Limb (tissue), 2 donors: ENCODE results near the gene ZNF99.
"Not testable (repeated sequence)": the region's sequence is repeated elsewhere in the genome, so short reads cannot be mapped to it uniquely, and the experiment has no call there.

Experiments used
- DNase-seq, 2 donors: peaks; one replicate each; pipeline ENCODE4 v3.0.0-alpha.2; 2016; ENCODE audit errors: extremely low spot score in 2 of 2

Gene ZNF99

GRCh38 chr19:22783651-22784410 is at the start of gene ZNF99:
Gene ZNF99, minus strand, starts transcription at chr19:22784151. Its CDS starts 135 bp downstream, at chr19:22784016.
- DNase-seq, result peak; percentile 42 to 56

GRCh38 chr19:22832031-22832762 is 48.2 kb upstream of the ZNF99 start, which contains the start of gene ZNF723:
Gene ZNF723, plus strand, starts transcription at chr19:22832291. Its CDS starts 89 bp downstream, at chr19:22832380.
- no peak for DNase-seq

- no peak for DNase-seq
Observed at GRCh38 chr19:22831211-22831610, 47.3 kb upstream of the ZNF99 start.

GRCh38 chr19:22814124-22814523 is 30.2 kb upstream of the ZNF99 start:
- DNase-seq, result no peak

GRCh38 chr19:22807061-22807835 is 23.3 kb upstream of the ZNF99 start:
- DNase-seq, result no peak

GRCh38 chr19:22806418-22806817 is 22.5 kb upstream of the ZNF99 start:
- DNase-seq, result no peak

- DNase-seq, result no peak
Observed at GRCh38 chr19:22797040-22797439, 13.1 kb upstream of the ZNF99 start.

- not testable (repeated sequence) for DNase-seq
Observed at GRCh38 chr19:22792863-22793262, 8.9 kb upstream of the ZNF99 start.

- DNase-seq, result no peak
Observed at GRCh38 chr19:22735911-22736645, 47.9 kb downstream of the ZNF99 start.

GRCh38 chr19:22733691-22734090 is 50.3 kb downstream of the ZNF99 start:
- no peak for DNase-seq

- DNase-seq, result not testable (repeated sequence)
Observed at GRCh38 chr19:22728214-22728613, 55.7 kb downstream of the ZNF99 start.

- DNase-seq, result not testable (repeated sequence)
Observed at GRCh38 chr19:22721533-22721932, 62.4 kb downstream of the ZNF99 start.

- DNase-seq, result no peak
Observed at GRCh38 chr19:22708983-22709382, 75.0 kb downstream of the ZNF99 start.

GRCh38 chr19:22703096-22703495 is 80.9 kb downstream of the ZNF99 start:
- DNase-seq, result not testable (repeated sequence)

- not testable (repeated sequence) for DNase-seq
Observed at GRCh38 chr19:22702661-22703060, 81.3 kb downstream of the ZNF99 start.
